Neural cell (in vitro differentiated cells): ENCODE measurements around the gene CLOCK. TPM values are rescaled to one million over a fixed set of nuclear protein-coding genes. Genes with fewer than 3 reads are reported as not detected.

Source experiments
- H2AFZ ChIP-seq: fragments of 200-600, 300-800 bp; sonication (generic), shearing (Covaris generic); 2 replicates; pipeline ENCODE4 v1.6.0; 2014; ENCODE audit warnings: low read depth, mild to moderate bottlenecking, antibody characterized with exemption, low read length, moderate library complexity
- H3F3A ChIP-seq: fragments of 200-600 bp; shearing (Covaris generic); 2 replicates; pipeline ENCODE4 v1.6.1; 2016; ENCODE audit warnings: mild to moderate bottlenecking, moderate library complexity, mixed read lengths, antibody characterized with exemption, low read length; ENCODE audit not compliant: insufficient read depth, poor library complexity, severe bottlenecking
- H3K27ac ChIP-seq: fragments of 200-600, 300-800 bp; sonication (generic), shearing (Covaris generic); 2 replicates; pipeline ENCODE4 v1.5.1; 2014; ENCODE audit warnings: mild to moderate bottlenecking, low read length, moderate library complexity
- H3K27me3 ChIP-seq: fragments of 300-800, 200-600 bp; sonication (generic), shearing (Covaris generic); 2 replicates; pipeline ENCODE4 v1.6.0; 2014; ENCODE audit warnings: mild to moderate bottlenecking, low read depth, low read length, moderate library complexity; ENCODE audit not compliant: insufficient read depth
- H3K36me3 ChIP-seq: fragments of 300-800, 200-600 bp; sonication (generic), shearing (Covaris generic); 2 replicates; pipeline ENCODE4 v1.5.1; 2014; ENCODE audit warnings: mild to moderate bottlenecking, antibody characterized with exemption, low read length, moderate library complexity; ENCODE audit not compliant: insufficient read depth
- H3K4me2 ChIP-seq: fragments of 300-800, 200-600 bp; sonication (generic), shearing (Covaris generic); 2 replicates; pipeline ENCODE4 v1.6.0; 2014; ENCODE audit warnings: mild to moderate bottlenecking, low read length
- H3K4me3 ChIP-seq: fragments of 300-800, 200-600 bp; sonication (generic), shearing (Covaris generic); 2 replicates; pipeline ENCODE4 v1.5.1; 2014; ENCODE audit warnings: mild to moderate bottlenecking, low read length, moderate library complexity
- H3K79me2 ChIP-seq: fragments of 200-600 bp; shearing (Covaris generic); replicated peaks from 2 replicates; pipeline ENCODE4 v1.6.0; 2014; ENCODE audit warnings: mild to moderate bottlenecking, low read length, moderate library complexity; ENCODE audit not compliant: insufficient read depth
- H3K9ac ChIP-seq: fragments of 300-800, 200-600 bp; sonication (generic), shearing (Covaris generic); 2 replicates; pipeline ENCODE4 v1.6.1; 2016; ENCODE audit warnings: mild to moderate bottlenecking, low read length, mixed read lengths
- H3K9me2 ChIP-seq: fragments of 200-600 bp; shearing (Covaris generic); 2 replicates; pipeline ENCODE4 v1.6.1; 2016; ENCODE audit warnings: mild to moderate bottlenecking, low read length, mixed read lengths; ENCODE audit not compliant: insufficient read depth
- H3K9me3 ChIP-seq: fragments of 200-600, 300-800 bp; sonication (generic), shearing (Covaris generic); 2 replicates; pipeline ENCODE4 v1.6.1; 2016; ENCODE audit warnings: mild to moderate bottlenecking, mixed run types, low read length, moderate library complexity, mixed read lengths
- H4K20me1 ChIP-seq: fragments of 200-600 bp; shearing (Covaris generic); 2 replicates; pipeline ENCODE4 v1.6.1; 2016; ENCODE audit warnings: mild to moderate bottlenecking, mixed run types; ENCODE audit not compliant: insufficient read depth
- CTCF ChIP-seq: fragments of 450-650 bp; IDR thresholded peaks from 2 replicates; pipeline ENCODE4 v1.5.1; 2014; ENCODE audit warnings: antibody characterized with exemption, mild to moderate bottlenecking, moderate library complexity; ENCODE audit not compliant: poor library complexity, severe bottlenecking
- EP300 ChIP-seq: fragments of 450-650 bp; conservative IDR thresholded peaks from 2 replicates; pipeline ENCODE4 v1.6.1; 2014; ENCODE audit warnings: antibody characterized with exemption, mild to moderate bottlenecking, moderate library complexity; ENCODE audit not compliant: poor library complexity, severe bottlenecking
- EZH2 ChIP-seq: fragments of 200-600, 300-800 bp; shearing (Covaris generic), sonication (generic); IDR thresholded peaks from 2 replicates; pipeline ENCODE4 v1.6.1; 2014; ENCODE audit warnings: antibody characterized with exemption, low read length, borderline replicate concordance, mild to moderate bottlenecking; ENCODE audit not compliant: insufficient read depth, poor library complexity, severe bottlenecking
- MXI1 ChIP-seq: fragments of 450-650 bp; conservative IDR thresholded peaks from 2 replicates; pipeline ENCODE4 v1.6.1; 2014; ENCODE audit warnings: antibody characterized with exemption, mild to moderate bottlenecking; ENCODE audit not compliant: poor library complexity, severe bottlenecking
- POLR2AphosphoS5 ChIP-seq: IDR thresholded peaks from 2 replicates; pipeline ENCODE4 v1.6.1; 2012
- RAD21 ChIP-seq: fragments of 450-650 bp; conservative IDR thresholded peaks from 2 replicates; pipeline ENCODE4 v1.6.1; 2014; ENCODE audit warnings: antibody characterized with exemption, mild to moderate bottlenecking, moderate library complexity
- REST ChIP-seq: IDR thresholded peaks from 2 replicates; pipeline ENCODE4 v1.6.1; 2012; ENCODE audit warnings: borderline replicate concordance
- SMC3 ChIP-seq: fragments of 450-650 bp; conservative IDR thresholded peaks from 2 replicates; pipeline ENCODE4 v1.6.1; 2014; ENCODE audit warnings: antibody characterized with exemption, mild to moderate bottlenecking, moderate library complexity; ENCODE audit not compliant: poor library complexity
- TAF1 ChIP-seq: IDR thresholded peaks from 2 replicates; pipeline ENCODE4 v1.6.1; 2012; ENCODE audit warnings: low read depth
- polyA plus RNA-seq: library from polyadenylated mRNA; depleted of rRNA; stranded (reverse); fragments of >200 nt; gene quantifications from 2 replicates; pipeline ENCODE4 v1.2.3, GENCODE V29; 2014

Gene CLOCK
- polyA plus RNA-seq, 1 donor from 2014 or later, result 8.7 TPM

- no peak overlapping the region for H3K4me2 ChIP-seq
- H3F3A ChIP-seq, result peaks cover 7% of the 10 kb centered on the region
- H3K27me3 ChIP-seq, result no peaks in the 10 kb centered on the region
- no peak overlapping the region for H2AFZ ChIP-seq
- no peak for TF ChIP-seq TAF1
- no peak for TF ChIP-seq SMC3
- TF ChIP-seq REST, result no peak
- no peak overlapping the region for H3K9ac ChIP-seq
- no peak overlapping the region for H3K4me3 ChIP-seq
- H4K20me1 ChIP-seq, result no peaks in the 10 kb centered on the region
- no peak overlapping the region for H3K27ac ChIP-seq
- no peaks in the 10 kb centered on the region for H3K9me3 ChIP-seq
- no peaks in the 10 kb centered on the region for H3K36me3 ChIP-seq
- no peaks in the 10 kb centered on the region for H3K9me2 ChIP-seq
- H3K79me2 ChIP-seq, result peaks cover under 1% of the 10 kb centered on the region
These were observed 3.2 kb upstream of the CLOCK start for GRCh38 chr4:55549888-55550287.

- Histone ChIP-seq H3F3A (peaks cover 7% of the 10 kb centered on the region), H3K9ac (peak overlapping the region; percentile 88), H3K4me2 (peak overlapping the region; percentile 96), H2AFZ (no peak overlapping the region), H3K4me3 (peak overlapping the region; percentile 98), H3K27me3 (no peaks in the 10 kb centered on the region), H3K36me3 (no peaks in the 10 kb centered on the region), H3K9me2 (no peaks in the 10 kb centered on the region), H3K27ac (peak overlapping the region; percentile 91), H3K79me2 (peaks cover 21% of the 10 kb centered on the region), H4K20me1 (no peaks in the 10 kb centered on the region), H3K9me3 (no peaks in the 10 kb centered on the region)
- TF ChIP-seq REST, result no peak
- TF ChIP-seq MXI1, result no peak
- no peak for TF ChIP-seq RAD21
- no peak for TF ChIP-seq CTCF
- no peak for TF ChIP-seq EP300
- TF ChIP-seq POLR2AphosphoS5, result no peak
- TF ChIP-seq TAF1, result no peak
- no peak for TF ChIP-seq SMC3
- TF ChIP-seq EZH2, result no peak
These were observed 1.2 kb upstream of the CLOCK start for GRCh38 chr4:55547918-55548317.
